ENCODE results near the gene GOLGA7B.

Gene GOLGA7B

DNA sequence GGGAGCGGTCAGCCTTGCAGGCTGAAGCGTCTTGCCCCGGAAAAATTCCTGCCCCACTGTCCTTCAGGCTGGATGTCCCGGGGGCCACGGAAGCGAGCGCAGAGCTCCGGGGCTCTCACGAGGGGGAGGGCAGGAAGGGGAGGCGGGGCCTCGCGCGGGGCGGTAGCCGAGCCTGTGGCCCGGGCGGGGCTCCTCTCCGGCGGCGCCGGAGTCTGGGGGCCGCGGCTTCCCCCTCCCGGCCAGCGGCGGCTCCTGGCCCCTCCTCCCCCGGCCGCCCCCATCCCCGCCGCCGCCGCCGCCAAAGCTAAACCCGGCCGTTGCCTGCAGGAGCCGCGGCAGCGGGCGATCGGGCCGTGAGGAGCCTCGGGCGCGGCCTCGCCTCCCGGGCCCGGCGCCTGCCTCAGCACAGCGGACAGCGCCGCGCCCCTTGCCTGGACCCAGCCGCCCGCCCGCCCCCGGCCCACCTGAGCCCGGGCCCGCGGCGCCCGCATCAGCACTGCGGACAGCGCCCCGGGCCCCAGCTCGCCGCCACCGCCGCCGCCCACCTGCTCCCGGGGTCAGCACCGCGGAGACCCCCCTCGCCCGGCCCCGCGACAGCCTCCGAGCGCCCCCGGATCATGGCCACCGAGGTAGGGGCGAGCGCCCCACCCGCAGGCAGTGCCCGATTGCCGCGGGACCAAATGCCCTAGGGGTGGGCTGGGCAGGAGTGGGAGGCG is at the start of gene GOLGA7B:
Gene GOLGA7B, plus strand, starts transcription at position 157 of the 716 bp plus-strand sequence. Its CDS starts 461 bp downstream, at position 618.
- no peak for DNase-seq (ENCODE audit: low read depth, low spot score)
- TF ChIP-seq, protein P1, sequence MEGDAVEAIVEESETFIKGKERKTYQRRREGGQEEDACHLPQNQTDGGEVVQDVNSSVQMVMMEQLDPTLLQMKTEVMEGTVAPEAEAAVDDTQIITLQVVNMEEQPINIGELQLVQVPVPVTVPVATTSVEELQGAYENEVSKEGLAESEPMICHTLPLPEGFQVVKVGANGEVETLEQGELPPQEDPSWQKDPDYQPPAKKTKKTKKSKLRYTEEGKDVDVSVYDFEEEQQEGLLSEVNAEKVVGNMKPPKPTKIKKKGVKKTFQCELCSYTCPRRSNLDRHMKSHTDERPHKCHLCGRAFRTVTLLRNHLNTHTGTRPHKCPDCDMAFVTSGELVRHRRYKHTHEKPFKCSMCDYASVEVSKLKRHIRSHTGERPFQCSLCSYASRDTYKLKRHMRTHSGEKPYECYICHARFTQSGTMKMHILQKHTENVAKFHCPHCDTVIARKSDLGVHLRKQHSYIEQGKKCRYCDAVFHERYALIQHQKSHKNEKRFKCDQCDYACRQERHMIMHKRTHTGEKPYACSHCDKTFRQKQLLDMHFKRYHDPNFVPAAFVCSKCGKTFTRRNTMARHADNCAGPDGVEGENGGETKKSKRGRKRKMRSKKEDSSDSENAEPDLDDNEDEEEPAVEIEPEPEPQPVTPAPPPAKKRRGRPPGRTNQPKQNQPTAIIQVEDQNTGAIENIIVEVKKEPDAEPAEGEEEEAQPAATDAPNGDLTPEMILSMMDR (IDR thresholded peaks at IDR 0.05; ENCODE audit: insufficient read depth, low read length, missing control alignments) = no peak
- CTCF ChIA-PET = no interaction called here
- peak within 1 kb of the TSS; percentile 36; the same call in 1 of the 2 replicates for H3K4me3 ChIP-seq (ENCODE audit: low read depth, low read length)
- POLR2A ChIA-PET = no interaction called here

DNA sequence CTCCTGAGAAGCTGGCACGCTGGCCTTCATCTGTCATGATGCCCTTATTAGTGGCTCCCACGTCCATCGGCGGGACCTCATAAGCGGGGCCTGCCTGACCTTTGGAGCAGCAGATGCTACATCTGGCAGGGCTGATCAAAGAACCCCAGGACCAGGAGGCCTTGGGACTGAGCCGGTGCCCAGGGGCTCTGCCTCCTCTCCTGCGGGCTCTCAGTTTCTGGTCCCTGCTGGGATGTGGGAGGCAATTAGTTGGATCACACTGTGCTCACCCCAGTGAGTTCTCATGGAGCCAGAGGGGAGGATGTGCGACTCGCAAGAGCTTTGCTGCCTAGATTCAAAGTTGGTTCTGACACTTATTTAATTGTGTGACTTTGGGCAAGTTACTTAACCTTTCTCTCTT is 49.2 kb upstream of the GOLGA7B start:
- no peak overlapping the region for H3K4me3 ChIP-seq (ENCODE audit: low read depth, low read length)
- POLR2A ChIA-PET = no interaction called here
- TF ChIP-seq, protein P1 (IDR thresholded peaks at IDR 0.05; ENCODE audit: insufficient read depth, low read length, missing control alignments) = no peak
- CTCF ChIA-PET = interaction anchor here (2.2 kb wide), 1 partner anchor 8 kb away, joined by 13 read pairs; no protein-coding TSS in a partner anchor
- DNase-seq (ENCODE audit: low read depth, low spot score) = no peak

DNA sequence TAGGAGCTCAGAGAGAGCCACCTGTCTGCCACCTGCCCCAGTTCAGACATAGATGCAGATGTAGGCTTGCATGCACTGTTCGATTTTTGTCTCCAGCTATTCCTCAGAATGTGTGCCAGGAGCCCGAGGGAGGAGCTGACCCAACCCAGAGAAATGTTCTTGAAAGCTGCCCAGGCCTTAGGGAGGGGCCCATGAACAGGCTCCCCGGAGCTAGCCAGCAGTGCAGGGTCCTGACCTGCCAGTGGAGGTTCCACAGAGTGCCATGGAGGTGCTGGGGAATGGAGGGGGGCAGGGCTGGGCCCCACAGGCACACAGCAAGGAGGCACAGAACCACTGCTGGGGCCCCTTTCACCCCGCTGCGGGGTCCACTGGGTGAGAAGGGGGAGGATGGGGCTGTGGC is 48.2 kb upstream of the GOLGA7B start:
- TF ChIP-seq, protein P1 (IDR thresholded peaks at IDR 0.05; ENCODE audit: insufficient read depth, low read length, missing control alignments) = no peak
- POLR2A ChIA-PET = no interaction called here
- H3K4me3 ChIP-seq (ENCODE audit: low read depth, low read length) = no peak overlapping the region
- DNase-seq (ENCODE audit: low read depth, low spot score) = no peak
- CTCF ChIA-PET = interaction anchor here (0.9 to 2.2 kb wide), 2 partner anchors 9 to 69 kb away, joined by 3 to 13 read pairs; no protein-coding TSS in a partner anchor

DNA sequence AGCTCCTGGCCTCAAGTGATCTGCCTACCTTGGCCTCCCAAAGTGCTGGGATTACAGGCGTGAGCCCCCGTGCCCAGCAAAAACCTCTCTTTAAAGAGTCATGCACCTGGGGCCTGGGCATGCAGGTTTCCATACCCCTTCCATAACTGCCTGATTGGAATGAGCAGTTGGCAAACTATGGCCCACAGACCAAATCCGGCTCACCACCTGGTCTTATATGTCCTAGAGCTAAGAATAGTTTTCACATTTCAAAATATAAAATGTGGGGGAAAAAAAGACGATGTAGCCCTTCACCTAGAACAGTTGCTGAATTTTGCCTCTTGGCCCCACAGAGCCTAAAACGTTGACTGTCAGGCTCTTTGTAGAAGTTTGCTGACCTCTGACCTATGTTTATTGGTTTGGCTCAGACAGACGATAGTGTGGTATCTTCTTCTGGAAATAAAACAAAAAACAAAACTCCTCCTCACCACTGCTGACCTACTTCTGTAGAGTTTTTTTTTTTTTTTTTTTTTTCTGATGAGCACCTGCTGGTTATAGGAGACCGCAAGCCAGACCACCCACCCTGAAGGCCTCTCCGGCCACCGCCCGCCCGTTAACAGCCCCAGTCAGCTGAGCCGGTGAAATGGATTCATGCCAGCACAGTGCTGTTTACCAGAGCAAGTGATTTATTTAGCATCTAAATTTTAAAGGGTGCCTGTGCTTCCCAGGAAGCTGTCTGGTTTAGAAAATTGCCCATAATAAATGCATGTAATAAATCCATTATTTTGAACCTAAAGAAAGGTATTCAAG is 44.4 kb upstream of the GOLGA7B start:
- ChIA-PET CTCF (interaction anchor here (1.0 to 2.1 kb wide), 3 partner anchors 13 to 16 kb away, joined by 4 to 14 read pairs (median 5); no protein-coding TSS in a partner anchor), POLR2A (no interaction called here)
- no peak overlapping the region for H3K4me3 ChIP-seq (ENCODE audit: low read depth, low read length)
- TF ChIP-seq, protein P1 (IDR thresholded peaks at IDR 0.05; ENCODE audit: insufficient read depth, low read length, missing control alignments) = no peak
- no peak for DNase-seq (ENCODE audit: low read depth, low spot score)

DNA sequence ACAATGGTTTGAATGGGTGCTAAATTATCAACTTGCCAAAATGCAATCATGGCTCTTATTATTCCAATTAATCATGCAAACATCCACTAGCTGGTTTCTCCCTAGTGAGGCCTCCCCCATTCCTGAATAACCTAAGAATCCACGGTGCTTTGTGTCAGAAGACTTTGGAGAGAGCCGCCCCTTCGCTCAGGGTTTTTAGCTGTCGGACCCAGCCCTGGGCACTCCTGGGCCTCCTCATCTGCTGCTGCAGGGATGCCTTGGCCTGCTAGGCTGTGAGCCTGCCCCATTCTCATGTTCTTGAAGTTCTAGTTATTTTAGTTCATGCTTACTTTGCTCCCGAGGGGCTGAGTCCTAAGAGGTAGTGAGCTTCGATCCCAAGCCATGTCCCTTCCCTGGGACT is 43.7 kb upstream of the GOLGA7B start:
- POLR2A ChIA-PET = no interaction called here
- no peak overlapping the region for H3K4me3 ChIP-seq (ENCODE audit: low read depth, low read length)
- TF ChIP-seq, protein P1 (IDR thresholded peaks at IDR 0.05; ENCODE audit: insufficient read depth, low read length, missing control alignments) = no peak
- CTCF ChIA-PET = interaction anchor here (2.1 kb wide), 1 partner anchor 13 kb away, joined by 14 read pairs; no protein-coding TSS in a partner anchor
- DNase-seq (ENCODE audit: low read depth, low spot score) = no peak

DNA sequence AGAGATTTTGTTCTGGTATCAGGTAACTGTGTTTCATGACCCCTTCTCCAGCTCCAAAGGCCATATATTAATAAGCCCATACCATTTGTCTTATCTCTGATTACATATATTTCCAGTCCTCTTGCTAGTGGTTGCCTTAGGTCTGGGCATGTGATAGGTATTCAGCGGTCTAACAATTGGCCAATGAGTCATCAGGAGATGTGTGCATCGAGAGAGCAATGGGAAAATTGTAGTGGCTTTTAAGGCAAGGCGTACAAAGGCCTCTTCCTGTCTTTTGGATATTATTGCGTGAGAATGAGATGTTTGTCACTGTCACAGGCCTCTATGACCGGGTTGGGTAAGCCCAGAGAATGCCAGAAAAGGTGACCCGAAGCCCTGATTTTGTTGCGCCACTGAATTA is 39.2 kb upstream of the GOLGA7B start:
- no peak for DNase-seq (ENCODE audit: low read depth, low spot score)

More for the DNA sequence above, 39.2 kb upstream of the GOLGA7B start:
- TF ChIP-seq, protein P1 (IDR thresholded peaks at IDR 0.05; ENCODE audit: insufficient read depth, low read length, missing control alignments) = no peak
- POLR2A ChIA-PET = no interaction called here
- no peak overlapping the region for H3K4me3 ChIP-seq (ENCODE audit: low read depth, low read length)
- CTCF ChIA-PET = interaction anchor here (1.1 kb wide), 1 partner anchor 18 kb away, joined by 4 read pairs; no protein-coding TSS in a partner anchor
